IMR-90 (cell line): ENCODE measurements around the gene FGF9.

Source experiments
- BHLHE40 ChIP-seq: fragments of 150-350 bp; IDR thresholded peaks from 2 replicates; pipeline ENCODE4 v1.6.1; 2016; ENCODE audit warnings: mild to moderate bottlenecking, low read depth, low read length
- CEBPB ChIP-seq: IDR thresholded peaks from 2 replicates; pipeline ENCODE4 v1.6.1; 2012; ENCODE audit warnings: low read depth, low read length, improper control_type of control experiment
- MAFK ChIP-seq: IDR thresholded peaks from 2 replicates; pipeline ENCODE4 v1.6.1; 2012; ENCODE audit warnings: low read depth, low read length, improper control_type of control experiment
- POLR2A ChIP-seq: IDR thresholded peaks from 2 replicates; pipeline ENCODE4 v1.6.1; 2012; ENCODE audit warnings: mild to moderate bottlenecking, low read depth, low read length
- RAD21 ChIP-seq: IDR thresholded peaks from 2 replicates; pipeline ENCODE4 v1.6.1; 2012; ENCODE audit warnings: low read length, improper control_type of control experiment
- RFX5 ChIP-seq: IDR thresholded peaks from 2 replicates; pipeline ENCODE4 v1.8.0; 2012; ENCODE audit warnings: low read depth, mild to moderate bottlenecking, low read length, moderate library complexity
- SMC3 ChIP-seq: fragments of 150-350 bp; IDR thresholded peaks from 2 replicates; pipeline ENCODE4 v1.6.1; 2016; ENCODE audit warnings: low read depth, mild to moderate bottlenecking, antibody characterized with exemption, low read length, moderate library complexity
- TF ChIP-seq, protein P1 (sequence below): conservative IDR thresholded peaks from 2 replicates; pipeline ENCODE4 v1.5.1; 2012; ENCODE audit warnings: mild to moderate bottlenecking, low read depth, low read length, improper control_type of control experiment
- TF ChIP-seq, protein P2 (sequence below): fragments of 150-350 bp; IDR thresholded peaks from 2 replicates; pipeline ENCODE4 v1.6.1; 2016; ENCODE audit warnings: low read depth, mild to moderate bottlenecking, low read length, moderate library complexity, borderline replicate concordance

DNA sequence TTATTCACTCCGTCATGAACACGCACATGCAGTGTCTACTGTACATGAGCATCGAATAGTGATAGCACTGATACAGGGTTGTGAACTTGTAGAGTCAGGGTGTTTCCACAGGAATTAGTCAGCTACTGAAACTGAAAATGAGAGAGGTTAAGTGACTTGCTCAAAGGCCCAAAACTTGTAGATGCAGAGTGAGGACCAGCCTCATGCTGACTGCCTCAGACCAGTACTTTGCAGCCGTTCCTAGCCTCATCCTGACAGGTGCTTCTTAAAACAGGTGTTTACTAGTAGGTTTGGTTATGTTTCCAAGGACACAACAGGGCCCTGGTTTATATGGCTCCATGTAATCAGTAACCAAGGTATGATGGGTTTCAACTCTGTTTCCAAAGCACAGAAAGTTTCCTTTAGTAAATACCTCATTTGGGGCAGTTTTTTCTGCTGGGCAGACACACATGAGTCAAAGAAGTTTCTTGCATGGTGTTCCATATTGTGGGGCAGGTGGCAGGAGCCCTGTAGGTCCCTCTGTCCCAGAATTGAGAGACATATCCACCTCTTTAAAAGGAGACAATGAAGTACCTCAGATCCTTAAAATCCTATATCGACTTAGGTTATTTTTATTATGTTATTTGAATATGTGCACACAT is 16.0 kb downstream of the FGF9 start:
- no peak for TF ChIP-seq BHLHE40
- TF ChIP-seq, protein P1, sequence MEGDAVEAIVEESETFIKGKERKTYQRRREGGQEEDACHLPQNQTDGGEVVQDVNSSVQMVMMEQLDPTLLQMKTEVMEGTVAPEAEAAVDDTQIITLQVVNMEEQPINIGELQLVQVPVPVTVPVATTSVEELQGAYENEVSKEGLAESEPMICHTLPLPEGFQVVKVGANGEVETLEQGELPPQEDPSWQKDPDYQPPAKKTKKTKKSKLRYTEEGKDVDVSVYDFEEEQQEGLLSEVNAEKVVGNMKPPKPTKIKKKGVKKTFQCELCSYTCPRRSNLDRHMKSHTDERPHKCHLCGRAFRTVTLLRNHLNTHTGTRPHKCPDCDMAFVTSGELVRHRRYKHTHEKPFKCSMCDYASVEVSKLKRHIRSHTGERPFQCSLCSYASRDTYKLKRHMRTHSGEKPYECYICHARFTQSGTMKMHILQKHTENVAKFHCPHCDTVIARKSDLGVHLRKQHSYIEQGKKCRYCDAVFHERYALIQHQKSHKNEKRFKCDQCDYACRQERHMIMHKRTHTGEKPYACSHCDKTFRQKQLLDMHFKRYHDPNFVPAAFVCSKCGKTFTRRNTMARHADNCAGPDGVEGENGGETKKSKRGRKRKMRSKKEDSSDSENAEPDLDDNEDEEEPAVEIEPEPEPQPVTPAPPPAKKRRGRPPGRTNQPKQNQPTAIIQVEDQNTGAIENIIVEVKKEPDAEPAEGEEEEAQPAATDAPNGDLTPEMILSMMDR: no peak
- TF ChIP-seq POLR2A: no peak
- no peak for TF ChIP-seq RFX5
- no peak for TF ChIP-seq MAFK
- no peak for TF ChIP-seq RAD21
- no peak for TF ChIP-seq SMC3
- TF ChIP-seq, protein P2, sequence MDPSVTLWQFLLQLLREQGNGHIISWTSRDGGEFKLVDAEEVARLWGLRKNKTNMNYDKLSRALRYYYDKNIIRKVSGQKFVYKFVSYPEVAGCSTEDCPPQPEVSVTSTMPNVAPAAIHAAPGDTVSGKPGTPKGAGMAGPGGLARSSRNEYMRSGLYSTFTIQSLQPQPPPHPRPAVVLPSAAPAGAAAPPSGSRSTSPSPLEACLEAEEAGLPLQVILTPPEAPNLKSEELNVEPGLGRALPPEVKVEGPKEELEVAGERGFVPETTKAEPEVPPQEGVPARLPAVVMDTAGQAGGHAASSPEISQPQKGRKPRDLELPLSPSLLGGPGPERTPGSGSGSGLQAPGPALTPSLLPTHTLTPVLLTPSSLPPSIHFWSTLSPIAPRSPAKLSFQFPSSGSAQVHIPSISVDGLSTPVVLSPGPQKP: no peak
- no peak for TF ChIP-seq CEBPB
